ENCODE measurements around the gene ERBB4. TPM values are rescaled to one million over a fixed set of nuclear protein-coding genes. Genes with fewer than 3 reads are reported as not detected.

ERBB4 gene
- total and polyA plus RNA-seq, 2 of the 8 experiments (the other 6 are each of a cell fraction or from before 2014, with no cell fraction given) = 0.34 to 1.3 TPM

- H3K14ac ChIP-seq (ENCODE audit: insufficient read length) = no peak overlapping the region
- H3K27me3 ChIP-seq (replicated peaks in 1 of 4; ENCODE audit: control insufficient read depth in 3 of 4, extremely low read depth in 1 of 4, insufficient read depth in 3 of 4, low read length in 3 of 4) = no peaks in the 10 kb centered on the region
- no peak overlapping the region for H4K8ac ChIP-seq (ENCODE audit: extremely low read depth, insufficient read depth, low read length)
- no peaks in the 10 kb centered on the region for H3K4me1 ChIP-seq (replicated peaks in 1 of 4; ENCODE audit: control insufficient read depth in 3 of 4, insufficient read depth in 4 of 4, low read length in 3 of 4)
- no peak overlapping the region for H3K4me3 ChIP-seq (ENCODE audit: extremely low read depth in 1 of 4, insufficient read depth in 2 of 4, low read depth in 3 of 4, low read length in 4 of 4)
- FAIRE-seq = no peak
- H2BK5ac ChIP-seq (ENCODE audit: low read depth, low read length) = no peak overlapping the region
- ChIA-PET CTCF (ENCODE audit: partially characterized antibody) (no interaction called here), POLR2A (ENCODE audit: partially characterized antibody) (no interaction called here)
- H2BK120ac ChIP-seq (replicated peaks; ENCODE audit: low read depth, low read length) = no peak overlapping the region
- H2AFZ ChIP-seq (ENCODE audit: low read length) = no peak overlapping the region
- H3K4me2 ChIP-seq (ENCODE audit: insufficient read depth in 1 of 2, low read depth in 2 of 2, low read length in 2 of 2) = no peak overlapping the region
- H3K79me2 ChIP-seq (ENCODE audit: control insufficient read depth in 1 of 2, insufficient read depth in 2 of 2, low read length in 2 of 2) = no peaks in the 10 kb centered on the region
- DNase-seq (ENCODE audit: low read depth in 1 of 2, low spot score in 2 of 2) = no peak
- no peak overlapping the region for H2BK20ac ChIP-seq (ENCODE audit: low read length)
- no peak overlapping the region for H3K23ac ChIP-seq (ENCODE audit: insufficient read length)
- no peak overlapping the region for H3K18ac ChIP-seq (ENCODE audit: extremely low read depth, low read length)
- no peaks in the 10 kb centered on the region for H3K79me1 ChIP-seq (ENCODE audit: low read depth, low read length)
- no peaks in the 10 kb centered on the region for H3K9me3 ChIP-seq (ENCODE audit: insufficient read depth in 2 of 2, low read depth in 1 of 2, low read length in 1 of 2)
- no peak overlapping the region for H3K56ac ChIP-seq (replicated peaks; ENCODE audit: insufficient read length, low read depth, low read length)
- H3K9ac ChIP-seq (replicated peaks in 1 of 4; ENCODE audit: extremely low read depth in 1 of 4, low read depth in 3 of 4, low read length in 3 of 4) = no peak overlapping the region
- no peaks in the 10 kb centered on the region for H3K23me2 ChIP-seq (ENCODE audit: low read depth, low read length)
- no peaks in the 10 kb centered on the region for H4K20me1 ChIP-seq (replicated peaks in 1 of 2; ENCODE audit: control insufficient read depth in 1 of 2, insufficient read depth in 2 of 2, low read length in 2 of 2)
- no peak overlapping the region for H3K27ac ChIP-seq (ENCODE audit: low read depth, low read length)
- H2BK12ac ChIP-seq (ENCODE audit: low read depth, low read length) = no peak overlapping the region
- 89% methylated on average over 3 of the region's 3 CpGs; no CpG with 5 or more reads in 1 of the 2 experiments for WGBS, 2 experiments (ENCODE audit: extremely low coverage in 1 of 2, insufficient coverage in 1 of 2, insufficient read length in 1 of 2, insufficient replicate concordance in 2 of 2, low coverage in 1 of 2, low lambda C conversion rate in 2 of 2, missing lambda C conversion rate in 1 of 2)
- no peak overlapping the region for H4K5ac ChIP-seq (ENCODE audit: insufficient read length, low read depth, low read length)
- H4K91ac ChIP-seq (replicated peaks; ENCODE audit: insufficient read length, low read length) = no peak overlapping the region
- no peaks in the 10 kb centered on the region for H3K36me3 ChIP-seq (ENCODE audit: control insufficient read depth in 2 of 4, insufficient read depth in 4 of 4, low read length in 3 of 4)
- no peak overlapping the region for H3K4ac ChIP-seq (replicated peaks; ENCODE audit: insufficient read length, low read depth, low read length)
- no peak overlapping the region for H2BK15ac ChIP-seq (ENCODE audit: low read length)
- H2AK5ac ChIP-seq (ENCODE audit: low read depth, low read length) = no peak overlapping the region
- TF ChIP-seq KDM4A (IDR thresholded peaks at IDR 0.05; ENCODE audit: low read depth, low read length, severe bottlenecking) = no peak
- no peak for TF ChIP-seq RNF2 (IDR thresholded peaks at IDR 0.05; ENCODE audit: borderline replicate concordance, low read depth, low read length, missing control alignments, poor library complexity, severe bottlenecking)
- no peak for TF ChIP-seq PHF8 (conservative IDR thresholded peaks at IDR 0.05; ENCODE audit: low read depth, low read length)
- TF ChIP-seq FOSL1 (IDR thresholded peaks at IDR 0.05; ENCODE audit: insufficient read depth, low read depth, low read length) = no peak
- TF ChIP-seq GTF2F1 (IDR thresholded peaks at IDR 0.05; ENCODE audit: borderline replicate concordance, low read depth, low read length) = no peak
- no peak for TF ChIP-seq SAP30 (IDR thresholded peaks at IDR 0.05; ENCODE audit: insufficient read depth, insufficient replicate concordance, low read length)
- no peak for TF ChIP-seq RXRA (IDR thresholded peaks at IDR 0.05; ENCODE audit: insufficient read depth, low read depth, low read length)
- TF ChIP-seq RBBP5 (IDR thresholded peaks at IDR 0.05; ENCODE audit: borderline replicate concordance, low read depth, low read length) = no peak
- TF ChIP-seq SRF (IDR thresholded peaks at IDR 0.05; ENCODE audit: low read depth, low read length) = no peak
- TF ChIP-seq KDM5A (IDR thresholded peaks at IDR 0.05; ENCODE audit: low read length) = no peak
- TF ChIP-seq ATF3 (IDR thresholded peaks at IDR 0.05; ENCODE audit: insufficient read depth, low read depth, low read length) = no peak
- TF ChIP-seq TAF1 (IDR thresholded peaks at IDR 0.05; ENCODE audit: low read depth, low read length) = no peak
- no peak for TF ChIP-seq GABPA (IDR thresholded peaks at IDR 0.05; ENCODE audit: borderline replicate concordance, insufficient read depth, low read length)
Observed at GRCh38 chr2:211654211-211654780, 884.3 kb downstream of the ERBB4 start.
